SJCRH30 (cell line): ENCODE measurements around the gene EME2. TPM values are rescaled to one million over a fixed set of nuclear protein-coding genes. Genes with fewer than 3 reads are reported as not detected.

ENCODE experiments used
- DNase-seq, 2 experiments: peaks; one replicate each; pipeline ENCODE4 v3.0.0-alpha.2; 2015 to 2020
- H3K27ac ChIP-seq: fragments of 250-450 bp; sonication (Bioruptor Pico); 2 replicates; pipeline ENCODE4 v1.5.1; 2020; ENCODE audit warnings: mild to moderate bottlenecking, moderate library complexity
- H3K27me3 ChIP-seq: fragments of 250-450 bp; sonication (Bioruptor Pico); 2 replicates; pipeline ENCODE4 v1.5.1; 2020; ENCODE audit warnings: mild to moderate bottlenecking, moderate library complexity
- H3K36me3 ChIP-seq: fragments of 250-450 bp; sonication (Bioruptor Pico); 2 replicates; pipeline ENCODE4 v1.5.1; 2020; ENCODE audit warnings: mild to moderate bottlenecking, moderate library complexity
- H3K4me1 ChIP-seq: fragments of 250-450 bp; sonication (Bioruptor Pico); 2 replicates; pipeline ENCODE4 v1.5.1; 2020; ENCODE audit warnings: mild to moderate bottlenecking, moderate library complexity
- H3K4me3 ChIP-seq: fragments of 250-450 bp; sonication (Bioruptor Pico); 2 replicates; pipeline ENCODE4 v1.5.1; 2020; ENCODE audit warnings: mild to moderate bottlenecking, moderate library complexity
- H3K9me3 ChIP-seq: fragments of 250-450 bp; sonication (Bioruptor Pico); replicated peaks from 2 replicates; pipeline ENCODE4 v1.5.1; 2020; ENCODE audit warnings: mild to moderate bottlenecking, moderate library complexity
- total RNA-seq: library from RNA; depleted of rRNA; stranded (reverse); fragments of >200 nt; shearing (Covaris generic); gene quantifications from 2 replicates; pipeline ENCODE4 v1.2.3, GENCODE V29; 2014

The EME2 gene
- total RNA-seq, 1 experiment from 2014 or later = 5.2 TPM

GRCh38 chr16:1784977-1785845 lies 12.6 kb downstream of the EME2 start:
- Histone ChIP-seq H3K4me3 (no peak overlapping the region), H3K36me3 (peaks cover 3% of the 10 kb centered on the region), H3K27ac (no peak overlapping the region), H3K4me1 (no peaks in the 10 kb centered on the region), H3K9me3 (no peaks in the 10 kb centered on the region), H3K27me3 (no peaks in the 10 kb centered on the region)
- no peak for DNase-seq

GRCh38 chr16:1785846-1786170 lies 13.2 kb downstream of the EME2 start:
- DNase-seq = no peak
- Histone ChIP-seq H3K27ac (no peak overlapping the region), H3K4me3 (no peak overlapping the region), H3K4me1 (no peaks in the 10 kb centered on the region), H3K36me3 (peaks cover 3% of the 10 kb centered on the region), H3K27me3 (no peaks in the 10 kb centered on the region), H3K9me3 (no peaks in the 10 kb centered on the region)

- Histone ChIP-seq H3K9me3 (no peaks in the 10 kb centered on the region), H3K36me3 (peaks cover 3% of the 10 kb centered on the region), H3K27me3 (no peaks in the 10 kb centered on the region), H3K4me3 (no peak overlapping the region), H3K27ac (no peak overlapping the region), H3K4me1 (no peaks in the 10 kb centered on the region)
- DNase-seq = peak in 1 of 2 experiments; percentile 1
Observed at GRCh38 chr16:1786242-1787055, 13.8 kb downstream of the EME2 start.

- H3K27ac ChIP-seq = no peak overlapping the region
- no peaks in the 10 kb centered on the region for H3K4me1 ChIP-seq
- H3K4me3 ChIP-seq = no peak overlapping the region
- H3K36me3 ChIP-seq = peaks cover 3% of the 10 kb centered on the region
- no peaks in the 10 kb centered on the region for H3K9me3 ChIP-seq
- H3K27me3 ChIP-seq = no peaks in the 10 kb centered on the region
- no peak for DNase-seq
Observed at GRCh38 chr16:1787056-1787321, 14.4 kb downstream of the EME2 start.

GRCh38 chr16:1787322-1788094 lies 14.9 kb downstream of the EME2 start:
- H3K36me3 ChIP-seq = peaks cover 3% of the 10 kb centered on the region
- no peak overlapping the region for H3K4me3 ChIP-seq
- H3K27me3 ChIP-seq = no peaks in the 10 kb centered on the region
- no peaks in the 10 kb centered on the region for H3K9me3 ChIP-seq
- peak in 1 of 2 experiments; percentile 2 for DNase-seq
- no peak overlapping the region for H3K27ac ChIP-seq
- H3K4me1 ChIP-seq = no peaks in the 10 kb centered on the region

- Histone ChIP-seq H3K9me3 (no peaks in the 10 kb centered on the region), H3K4me1 (no peaks in the 10 kb centered on the region), H3K27ac (no peak overlapping the region), H3K27me3 (no peaks in the 10 kb centered on the region), H3K36me3 (peaks cover 3% of the 10 kb centered on the region), H3K4me3 (no peak overlapping the region)
- DNase-seq = peak in 1 of 2 experiments; percentile 1
Observed at GRCh38 chr16:1788095-1788707, 15.6 kb downstream of the EME2 start.

GRCh38 chr16:1788708-1789100 lies 16.1 kb downstream of the EME2 start:
- Histone ChIP-seq H3K27ac (no peak overlapping the region), H3K36me3 (peaks cover 3% of the 10 kb centered on the region), H3K27me3 (no peaks in the 10 kb centered on the region)

GRCh38 chr16:1789643-1790045 lies 17.0 kb downstream of the EME2 start:
- H3K4me3 ChIP-seq = no peak overlapping the region
- peaks cover 3% of the 10 kb centered on the region for H3K36me3 ChIP-seq
- no peak for DNase-seq

More at GRCh38 chr16:1788708-1789100, 16.1 kb downstream of the EME2 start:
- Histone ChIP-seq H3K4me3 (no peak overlapping the region), H3K4me1 (no peaks in the 10 kb centered on the region), H3K9me3 (no peaks in the 10 kb centered on the region)
- peak in 1 of 2 experiments; percentile 1 for DNase-seq

GRCh38 chr16:1790261-1790610 lies 17.6 kb downstream of the EME2 start:
- Histone ChIP-seq H3K27ac (no peak overlapping the region), H3K4me3 (no peak overlapping the region), H3K27me3 (no peaks in the 10 kb centered on the region), H3K9me3 (no peaks in the 10 kb centered on the region), H3K36me3 (peaks cover 3% of the 10 kb centered on the region), H3K4me1 (peaks cover 9% of the 10 kb centered on the region; the same call in 1 of the 2 replicates)
- no peak for DNase-seq

More at GRCh38 chr16:1789643-1790045, 17.0 kb downstream of the EME2 start:
- Histone ChIP-seq H3K27ac (no peak overlapping the region), H3K9me3 (no peaks in the 10 kb centered on the region), H3K4me1 (peaks cover 5% of the 10 kb centered on the region; the same call in 1 of the 2 replicates), H3K27me3 (no peaks in the 10 kb centered on the region)

GRCh38 chr16:1790611-1791255 lies 18.1 kb downstream of the EME2 start:
- Histone ChIP-seq H3K27ac (no peak overlapping the region), H3K27me3 (no peaks in the 10 kb centered on the region), H3K9me3 (no peaks in the 10 kb centered on the region), H3K4me1 (peaks cover 9% of the 10 kb centered on the region; the same call in 1 of the 2 replicates), H3K36me3 (peaks cover 3% of the 10 kb centered on the region), H3K4me3 (no peak overlapping the region)
- no peak for DNase-seq

- no peaks in the 10 kb centered on the region for H3K27me3 ChIP-seq
- H3K27ac ChIP-seq = no peak overlapping the region
- no peak overlapping the region for H3K4me3 ChIP-seq
- no peak for DNase-seq
- peaks cover 3% of the 10 kb centered on the region for H3K36me3 ChIP-seq
- peaks cover 9% of the 10 kb centered on the region; the same call in 1 of the 2 replicates for H3K4me1 ChIP-seq
- H3K9me3 ChIP-seq = no peaks in the 10 kb centered on the region
Observed at GRCh38 chr16:1791256-1791942, 18.8 kb downstream of the EME2 start.

- no peak for DNase-seq
- Histone ChIP-seq H3K9me3 (no peaks in the 10 kb centered on the region), H3K27me3 (no peaks in the 10 kb centered on the region), H3K4me3 (no peak overlapping the region), H3K4me1 (peaks cover 9% of the 10 kb centered on the region; the same call in 1 of the 2 replicates), H3K27ac (no peak overlapping the region), H3K36me3 (peaks cover 3% of the 10 kb centered on the region; the same call in 1 of the 2 replicates)
Observed at GRCh38 chr16:1791943-1792812, 19.6 kb downstream of the EME2 start.
